GM18907 (cell line): ENCODE results near the gene SPC25.
"Not testable (repeated sequence)": the region's sequence is repeated elsewhere in the genome, so short reads cannot be mapped to it uniquely, and the experiment has no call there.

ENCODE experiments used
- ATAC-seq: cut with Tn5 transposase; IDR thresholded peaks from one replicate; pipeline ENCODE4 v1.9.1; 2021; ENCODE audit warnings: mild to moderate bottlenecking, moderate library complexity; ENCODE audit not compliant: unreplicated experiment

Gene SPC25, protein sequence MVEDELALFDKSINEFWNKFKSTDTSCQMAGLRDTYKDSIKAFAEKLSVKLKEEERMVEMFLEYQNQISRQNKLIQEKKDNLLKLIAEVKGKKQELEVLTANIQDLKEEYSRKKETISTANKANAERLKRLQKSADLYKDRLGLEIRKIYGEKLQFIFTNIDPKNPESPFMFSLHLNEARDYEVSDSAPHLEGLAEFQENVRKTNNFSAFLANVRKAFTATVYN

DNA sequence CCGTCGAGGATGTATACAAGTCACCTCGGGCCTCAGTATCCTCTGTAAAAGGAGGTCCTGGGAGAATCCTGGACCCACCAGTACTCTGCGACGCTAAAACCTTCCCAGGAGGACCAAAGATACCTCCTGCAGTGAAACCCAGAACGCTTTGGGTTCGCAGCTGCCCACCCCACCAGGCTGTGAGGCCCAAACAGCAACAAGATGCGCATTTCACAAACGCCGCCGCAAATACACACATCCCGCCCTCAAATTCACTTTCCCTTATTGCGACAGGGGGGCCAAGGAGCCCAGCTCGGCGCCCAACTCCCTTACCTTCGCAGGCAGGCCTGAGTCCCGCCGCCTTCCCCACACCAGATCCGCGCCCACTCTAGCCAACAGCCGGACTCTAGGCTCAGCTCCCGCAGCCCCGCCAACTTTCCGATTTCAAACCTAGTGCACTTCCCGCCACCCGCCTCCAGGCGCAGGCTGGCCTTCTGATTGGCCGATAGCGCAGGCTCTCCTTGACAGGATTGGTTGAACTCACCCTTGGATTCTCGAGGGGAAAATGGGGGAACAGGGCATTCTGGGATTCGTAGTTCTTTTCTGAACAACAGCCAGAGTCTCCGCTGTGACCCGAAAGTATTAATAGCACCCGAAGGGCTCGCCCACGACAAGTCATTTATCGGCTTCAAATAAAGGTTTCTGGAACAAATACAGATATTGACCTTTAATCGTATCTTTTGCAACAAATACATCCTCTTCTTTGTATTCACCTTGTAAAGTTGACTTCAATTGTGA is at the start of gene SPC25:
Gene SPC25, minus strand, starts transcription at position 425 of the 777 bp plus-strand sequence. CDS start 911 bp downstream, outside the sequence.
- peak; percentile 100 for ATAC-seq

DNA sequence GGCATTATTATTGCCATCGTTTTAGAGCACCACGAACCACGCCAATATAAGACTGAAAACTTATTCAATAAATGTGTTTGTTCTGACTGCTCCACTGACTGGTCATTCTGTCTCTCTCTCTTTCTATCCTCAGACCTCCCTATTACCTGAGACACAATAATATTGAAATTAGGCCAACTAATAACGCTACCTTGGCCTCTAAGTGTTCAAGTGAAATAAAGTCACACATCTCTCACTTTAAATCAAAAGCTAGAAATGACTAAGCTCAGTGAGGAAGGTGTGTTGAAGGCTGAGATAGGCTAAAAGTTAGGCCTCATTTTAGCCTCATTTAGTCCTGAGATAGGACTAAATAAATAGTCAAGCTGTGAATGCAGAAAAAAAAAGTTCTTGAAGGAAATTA is 49.7 kb upstream of the SPC25 start:
- peak; percentile 67 for ATAC-seq

GRCh38 chr2:168939061-168939460 is 48.8 kb upstream of the SPC25 start:
- ATAC-seq: no peak

GRCh38 chr2:168935810-168936581 is 45.8 kb upstream of the SPC25 start:
- no peak for ATAC-seq

DNA sequence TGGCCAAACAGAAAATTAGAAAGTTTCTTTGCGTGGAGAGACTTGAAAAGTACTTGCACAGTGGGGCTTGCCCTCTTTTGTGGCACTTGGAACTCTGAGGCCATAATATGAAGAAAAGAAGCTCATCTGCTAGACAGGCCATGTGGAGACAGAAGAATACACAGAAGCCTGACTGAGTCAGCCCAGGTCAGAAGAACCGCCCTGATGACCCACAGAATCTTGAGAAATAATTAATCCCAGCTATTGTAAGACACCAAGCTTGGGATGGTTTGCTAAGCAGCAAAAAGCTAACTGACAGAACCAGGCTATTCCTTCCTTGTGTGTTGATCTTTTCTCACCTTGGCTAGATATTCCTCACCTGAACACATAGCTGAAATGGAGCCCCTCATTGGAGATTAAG is 44.6 kb upstream of the SPC25 start:
- no peak for ATAC-seq

DNA sequence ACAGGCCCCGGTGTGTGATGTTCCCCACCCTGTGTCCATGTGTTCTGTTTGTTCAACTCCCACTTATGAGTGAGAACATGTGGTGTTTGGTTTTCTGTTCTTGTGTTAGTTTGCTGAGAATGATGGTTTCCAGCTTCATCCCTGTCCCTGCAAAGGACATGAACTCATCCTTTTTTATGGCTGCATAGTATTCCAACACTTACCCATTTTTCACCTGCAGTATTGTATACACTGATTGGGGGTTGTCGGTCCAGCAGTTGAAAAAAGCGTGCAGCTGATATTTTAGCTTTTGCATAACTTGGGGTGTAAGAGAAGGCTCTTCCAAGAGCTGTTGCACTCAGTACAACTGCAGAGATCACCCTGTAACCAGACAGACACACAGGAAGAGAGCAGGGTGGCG is 41.9 kb upstream of the SPC25 start:
- not testable (repeated sequence) for ATAC-seq

GRCh38 chr2:168930242-168930641 is 40.0 kb upstream of the SPC25 start:
- ATAC-seq: no peak

DNA sequence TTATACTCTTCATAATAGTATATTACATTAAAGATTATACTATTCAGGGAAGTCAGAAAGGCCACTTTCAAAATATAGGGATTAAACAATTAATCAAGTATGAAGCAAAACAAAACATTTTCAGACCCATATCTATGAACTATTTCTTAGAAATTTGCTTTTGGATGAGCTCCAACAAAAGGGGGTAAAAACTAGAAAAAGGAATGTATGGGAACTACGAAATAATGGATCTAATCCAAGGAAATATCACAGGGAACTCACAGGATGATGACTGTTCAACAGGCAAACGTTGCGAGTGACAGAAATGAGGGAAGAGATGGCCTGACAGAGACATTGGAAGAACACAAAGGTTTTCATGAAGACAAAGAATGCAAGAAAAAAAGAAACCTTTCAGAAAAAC is 38.8 kb upstream of the SPC25 start:
- no peak for ATAC-seq

DNA sequence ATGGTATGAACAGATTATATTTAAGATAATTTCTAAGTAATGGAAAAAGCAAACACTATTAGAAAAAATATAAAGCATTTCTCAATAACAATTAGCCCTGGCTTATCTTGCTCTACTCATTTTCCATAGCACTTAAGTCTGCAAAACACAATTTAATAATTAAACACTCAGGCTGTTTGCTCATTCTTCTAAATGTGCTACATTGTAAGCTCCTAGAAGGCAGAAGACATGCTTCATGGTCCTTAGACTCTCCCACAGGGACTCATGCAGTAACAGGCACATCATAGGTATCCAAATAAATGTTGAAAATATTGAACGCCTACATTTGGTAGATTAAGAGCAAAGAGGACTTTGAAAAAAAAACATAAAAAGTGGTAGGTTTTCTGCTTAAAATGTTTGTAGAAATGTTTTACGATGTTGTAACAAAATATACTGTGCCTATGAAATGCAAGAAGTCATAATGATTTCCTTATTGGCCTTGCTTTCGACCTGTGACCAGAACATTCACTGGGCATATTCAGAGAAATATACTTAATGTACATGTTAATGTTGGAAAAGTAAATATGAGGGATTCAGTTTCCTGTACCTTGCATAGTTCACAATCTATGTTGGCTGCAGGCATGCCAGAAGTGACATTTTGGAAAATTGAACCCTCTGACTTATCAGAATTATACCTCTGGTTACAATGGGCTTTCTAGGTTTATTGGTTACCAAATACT is 38.0 kb upstream of the SPC25 start:
- no peak for ATAC-seq

DNA sequence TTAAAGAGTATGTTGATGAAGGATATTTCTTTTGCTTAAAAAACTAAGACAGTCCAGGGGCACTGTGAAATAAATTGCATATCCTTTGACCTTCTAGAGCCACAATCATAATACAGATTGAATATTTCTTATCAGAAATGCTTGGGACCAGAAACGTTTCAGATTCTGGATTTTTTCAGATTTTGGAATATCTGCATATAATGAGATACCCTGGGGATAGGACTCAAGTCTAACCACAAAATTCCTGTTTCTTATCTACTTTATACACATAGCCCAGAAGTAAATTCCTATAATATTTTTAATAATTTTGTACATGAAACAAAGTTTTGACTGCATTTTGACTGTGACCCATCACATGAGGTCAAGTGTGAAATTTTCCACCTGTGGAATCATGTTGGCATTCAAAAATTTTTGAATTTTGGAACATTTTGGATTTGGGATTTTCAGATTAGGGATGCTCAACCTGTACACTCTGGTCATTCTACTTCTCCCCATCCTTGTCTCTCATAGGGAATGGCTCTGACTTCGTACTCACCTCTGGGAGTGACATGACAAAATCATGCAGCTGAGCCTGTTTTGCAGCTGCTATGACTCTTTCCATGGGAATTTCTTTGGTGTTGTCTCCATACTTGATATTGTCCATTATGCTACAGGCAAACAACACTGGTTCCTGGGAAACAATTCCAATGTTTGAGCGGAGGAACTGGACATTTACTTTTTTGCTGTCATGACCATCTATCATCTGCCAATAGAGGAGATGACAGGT is 36.6 kb upstream of the SPC25 start:
- no peak for ATAC-seq

DNA sequence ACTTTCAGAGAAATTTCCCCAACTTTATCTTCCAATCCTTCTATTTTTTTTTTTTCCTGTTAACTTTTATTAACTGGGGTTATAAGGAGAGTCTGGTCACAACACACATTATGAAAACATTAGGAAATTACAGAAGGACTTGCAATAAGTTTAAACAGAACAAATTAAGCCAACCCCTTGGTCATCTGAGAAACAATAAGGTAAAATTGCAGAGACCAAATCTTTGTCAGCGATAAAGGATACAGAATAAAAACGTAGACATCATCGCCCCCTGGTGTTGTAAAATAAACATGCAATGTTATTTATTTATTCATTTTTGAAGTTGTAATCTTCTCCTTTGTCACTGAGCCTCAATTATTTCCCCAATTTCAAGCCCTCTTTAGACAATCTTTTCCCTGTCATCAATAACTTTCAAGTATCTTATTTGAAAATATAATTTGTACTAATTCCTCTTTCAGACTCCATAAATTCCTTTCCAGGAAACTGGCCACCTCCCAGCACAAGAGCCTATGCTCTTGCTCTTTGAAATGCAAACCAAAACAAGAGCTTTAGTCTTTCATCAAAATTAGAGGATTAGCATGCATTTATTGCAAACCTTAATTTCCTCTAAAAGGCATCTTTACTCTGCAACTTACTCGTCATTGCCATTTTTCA is 30.4 kb upstream of the SPC25 start:
- ATAC-seq: no peak

- ATAC-seq: no peak
Measured at GRCh38 chr2:168916331-168916675, 26.1 kb upstream of the SPC25 start.

GRCh38 chr2:168915441-168916330 is 25.5 kb upstream of the SPC25 start:
- ATAC-seq: no peak

DNA sequence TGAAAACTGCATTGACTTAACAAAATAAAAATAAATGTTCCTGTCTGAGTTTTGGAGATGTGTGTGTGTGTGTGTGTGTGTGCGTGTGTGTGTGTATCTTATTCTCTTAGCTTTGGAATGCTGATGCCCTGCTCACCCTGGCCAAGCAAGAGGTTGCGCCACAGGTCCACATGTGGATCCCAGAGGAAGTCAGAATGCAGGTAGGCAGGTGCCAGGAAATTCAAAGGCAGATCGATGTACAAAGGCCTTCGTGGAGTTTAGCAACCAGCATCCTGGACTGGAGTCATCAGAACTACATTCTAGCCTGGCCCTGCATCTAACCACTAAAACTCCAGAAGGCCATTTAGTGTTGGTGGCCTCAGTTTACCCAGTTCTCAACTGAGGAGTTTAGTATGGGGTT is 23.3 kb upstream of the SPC25 start:
- no peak for ATAC-seq

GRCh38 chr2:168912901-168913369 is 22.7 kb upstream of the SPC25 start:
- ATAC-seq: no peak

DNA sequence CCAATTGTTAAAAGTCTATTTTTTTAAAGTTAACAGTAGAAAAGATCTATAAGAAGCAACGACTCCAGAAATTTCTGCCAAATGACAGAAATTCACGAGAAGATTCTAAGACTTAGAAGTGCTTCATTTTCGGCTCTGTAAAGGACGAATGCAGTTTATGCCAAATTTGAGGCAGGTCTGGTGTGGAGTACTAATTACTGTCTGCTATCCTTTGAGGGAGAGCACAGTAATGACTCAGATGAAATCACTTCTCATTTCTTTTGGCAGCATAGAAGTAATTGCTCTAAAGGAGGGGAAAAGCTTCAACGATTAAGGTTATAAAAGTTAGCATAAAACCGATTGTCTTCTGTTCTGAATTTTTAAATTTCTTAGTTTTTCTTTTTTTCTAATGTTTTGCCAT is 22.2 kb upstream of the SPC25 start:
- no peak for ATAC-seq

DNA sequence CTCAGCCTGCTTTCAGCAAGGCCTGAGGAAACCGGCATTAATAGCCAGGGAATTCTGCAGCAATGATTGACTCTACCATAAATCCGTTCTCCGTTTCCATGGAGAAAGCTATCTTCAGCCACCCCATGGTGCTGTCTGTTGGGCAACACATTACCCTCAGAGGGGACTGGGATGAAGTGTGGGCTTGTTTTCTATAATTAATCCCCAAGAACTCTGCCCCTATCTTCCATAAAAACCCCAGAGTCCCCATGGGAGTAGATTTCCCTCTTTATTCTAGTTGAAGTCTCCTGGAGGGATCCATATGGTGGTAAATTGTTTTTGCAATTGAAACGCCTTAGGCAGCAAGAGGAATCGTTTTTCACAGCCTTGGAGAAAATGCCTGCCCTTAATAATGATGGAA is 20.1 kb upstream of the SPC25 start:
- no peak for ATAC-seq

GRCh38 chr2:168907940-168908662 is 17.9 kb upstream of the SPC25 start:
- ATAC-seq: no peak
